Sigmoid colon (tissue), 7 donors: ENCODE measurements around the gene DENND5B. TPM values are rescaled to one million over a fixed set of nuclear protein-coding genes. Genes with fewer than 3 reads are reported as not detected.

Experiments
- DNase-seq: peaks from one replicate; pipeline ENCODE4 v3.0.0-alpha.2; 2019
- H3K27ac ChIP-seq, 4 donors: fragments of 200-600 bp; sonication (generic); one replicate each; pipeline ENCODE4 v1.5.1; 2016 to 2019; ENCODE audit warnings: mild to moderate bottlenecking in 1 of 4
- H3K27me3 ChIP-seq, 3 donors: fragments of 200-600 bp; sonication (generic); one replicate each; pipeline ENCODE4 v1.5.1; 2019; ENCODE audit warnings: mild to moderate bottlenecking in 1 of 3
- H3K36me3 ChIP-seq, 4 donors: fragments of 200-600 bp; sonication (generic); one replicate each; pipeline ENCODE4 v1.5.1; 2016 to 2019
- H3K4me1 ChIP-seq, 4 donors: fragments of 200-600 bp; sonication (generic); one replicate each; pipeline ENCODE4 v1.5.1; 2017 to 2019
- H3K4me3 ChIP-seq, 4 donors: fragments of 200-600 bp; sonication (generic); one replicate each; pipeline ENCODE4 v1.5.1; 2017 to 2019; ENCODE audit warnings: mild to moderate bottlenecking in 2 of 4, moderate library complexity in 1 of 4
- H3K9me3 ChIP-seq, 4 donors: fragments of 200-600 bp in 3 of 4; sonication (generic) in 3 of 4; one replicate each; pipeline versions ENCODE4 v1.5.1 to v1.6.1; 2013 to 2019
- CTCF ChIP-seq, 4 experiments: fragments of 450-650 bp in 3 of 4; fragments of 200-600 bp in 1 of 4; IDR thresholded peaks; one replicate each; pipeline ENCODE4 v1.5.1; 2016 to 2019; ENCODE audit warnings: antibody characterized with exemption in 4 of 4, mild to moderate bottlenecking in 3 of 4, moderate library complexity in 2 of 4
- EP300 ChIP-seq, 4 donors: sonication (generic); formaldehyde crosslinking; IDR thresholded peaks; one replicate each; pipeline ENCODE4 v1.6.1; 2017; ENCODE audit warnings: antibody characterized with exemption in 4 of 4
- POLR2A ChIP-seq, 2 donors: fragments of 450-650 bp; IDR thresholded peaks; one replicate each; pipeline ENCODE4 v1.6.1; 2016; ENCODE audit warnings: antibody characterized with exemption in 2 of 2, mild to moderate bottlenecking in 2 of 2, moderate library complexity in 2 of 2
- POLR2AphosphoS5 ChIP-seq, 4 donors: sonication (generic); formaldehyde crosslinking; IDR thresholded peaks; one replicate each; pipeline ENCODE4 v1.6.1; 2017; ENCODE audit warnings: antibody characterized with exemption in 4 of 4
- WGBS, 2 donors: extraction: QIAGEN DNeasy Blood & Tissue Kit; methylation state at CpG; one replicate each; pipeline ENCODE4 v1.1.7; 2013; 5-methylcytosine and 5-hydroxymethylcytosine counted together
- intact Hi-C: fragments of 100-400 bp; cut with DNase I; formaldehyde crosslinking; loops from one replicate; pipeline ENCODE4 v1.15.1; 2023
- polyA plus RNA-seq, 3 donors: library from polyadenylated mRNA; stranded (reverse); fragments of 200-250 nt; gene quantifications; one replicate each; pipeline ENCODE4 v1.2.3, GENCODE V29; 2013
- total RNA-seq, 4 donors: library from RNA; depleted of rRNA; stranded (reverse); fragments of >200 nt; gene quantifications; one replicate each; pipeline ENCODE4 v1.1.0, GENCODE V29; 2016
- donor health status: healthy with polysubstance abuse.
- donor health status: Bipolar disorder and iron deficiency.
- donor health status: healthy.

DENND5B gene
- total and polyA plus RNA-seq, 7 donors, result 2.4 to 34.3 (median 19.5) TPM

- H3K36me3 ChIP-seq, result peaks cover 0 to 23% (median 0%) of the 10 kb centered on the region in 4 donors
- H3K27me3 ChIP-seq, result no peaks in the 10 kb centered on the region
- TF ChIP-seq EP300 (IDR thresholded peaks at IDR 0.05), result no peak
- TF ChIP-seq CTCF (IDR thresholded peaks at IDR 0.05), result no peak
- TF ChIP-seq POLR2AphosphoS5 (IDR thresholded peaks at IDR 0.05), result no peak
- H3K27ac ChIP-seq, result no peak overlapping the region
- H3K9me3 ChIP-seq, result no peaks in the 10 kb centered on the region
- no peak for DNase-seq
- WGBS, 2 donors, result 64 to 83% methylated on average over 2 of the region's 2 CpGs
- H3K4me1 ChIP-seq, result no peaks in the 10 kb centered on the region
- intact Hi-C loops, result no loop called here
- no peak overlapping the region for H3K4me3 ChIP-seq
Observed at GRCh38 chr12:31474751-31475150, 116.2 kb downstream of the DENND5B start.

- no peaks in the 10 kb centered on the region for H3K27me3 ChIP-seq
- intact Hi-C loops, result no loop called here
- TF ChIP-seq CTCF (IDR thresholded peaks at IDR 0.05) (no peak), EP300 (IDR thresholded peaks at IDR 0.05) (no peak), POLR2AphosphoS5 (IDR thresholded peaks at IDR 0.05) (no peak), POLR2A (IDR thresholded peaks at IDR 0.05) (no peak)
- H3K36me3 ChIP-seq, result no peaks in the 10 kb centered on the region
- WGBS, 2 donors, result 90 to 92% methylated on average over 7 of the region's 7 CpGs
- no peak for DNase-seq
- no peak overlapping the region for H3K4me3 ChIP-seq
- no peak overlapping the region for H3K27ac ChIP-seq
- H3K9me3 ChIP-seq, result no peaks in the 10 kb centered on the region
- H3K4me1 ChIP-seq, result no peaks in the 10 kb centered on the region
Observed at GRCh38 chr12:31471823-31472222, 119.1 kb downstream of the DENND5B start.

GRCh38 chr12:31471051-31471450, 119.9 kb downstream of the DENND5B start:
- no peak overlapping the region for H3K27ac ChIP-seq
- H3K27me3 ChIP-seq, result no peaks in the 10 kb centered on the region
- no peak for TF ChIP-seq POLR2AphosphoS5 (IDR thresholded peaks at IDR 0.05)
- TF ChIP-seq POLR2A (IDR thresholded peaks at IDR 0.05), result no peak
- TF ChIP-seq CTCF (IDR thresholded peaks at IDR 0.05), result no peak
- no peak for TF ChIP-seq EP300 (IDR thresholded peaks at IDR 0.05)
- no peaks in the 10 kb centered on the region for H3K36me3 ChIP-seq
- 74 to 96% methylated on average over 6 of the region's 6 CpGs for WGBS, 2 donors
- H3K9me3 ChIP-seq, result no peaks in the 10 kb centered on the region
- H3K4me1 ChIP-seq, result no peaks in the 10 kb centered on the region
- intact Hi-C loops, result no loop called here
- H3K4me3 ChIP-seq, result no peak overlapping the region
- DNase-seq, result no peak

- intact Hi-C loops, result no loop called here
- Histone ChIP-seq H3K27me3 (no peaks in the 10 kb centered on the region), H3K36me3 (no peaks in the 10 kb centered on the region), H3K9me3 (no peaks in the 10 kb centered on the region), H3K27ac (no peak overlapping the region), H3K4me1 (no peaks in the 10 kb centered on the region), H3K4me3 (no peak overlapping the region)
- DNase-seq, result no peak
- TF ChIP-seq POLR2AphosphoS5 (IDR thresholded peaks at IDR 0.05), result no peak
- no peak for TF ChIP-seq EP300 (IDR thresholded peaks at IDR 0.05)
- no peak for TF ChIP-seq POLR2A (IDR thresholded peaks at IDR 0.05)
- no peak for TF ChIP-seq CTCF (IDR thresholded peaks at IDR 0.05)
Observed at GRCh38 chr12:31470459-31470858, 120.5 kb downstream of the DENND5B start.

- TF ChIP-seq POLR2AphosphoS5 (IDR thresholded peaks at IDR 0.05) (no peak), CTCF (IDR thresholded peaks at IDR 0.05) (no peak), POLR2A (IDR thresholded peaks at IDR 0.05) (no peak), EP300 (IDR thresholded peaks at IDR 0.05) (no peak)
- H3K36me3 ChIP-seq, result no peaks in the 10 kb centered on the region
- DNase-seq, result no peak
- H3K4me1 ChIP-seq, result no peaks in the 10 kb centered on the region
- no peak overlapping the region for H3K27ac ChIP-seq
- intact Hi-C loops, result no loop called here
- H3K9me3 ChIP-seq, result no peaks in the 10 kb centered on the region
- no peak overlapping the region for H3K4me3 ChIP-seq
- H3K27me3 ChIP-seq, result no peaks in the 10 kb centered on the region
Observed at GRCh38 chr12:31466768-31467167, 124.2 kb downstream of the DENND5B start.
